ENCODE data around the gene COL8A2.

COL8A2 gene

GRCh38 chr1:36109041-36109679 is 15.9 kb downstream of the COL8A2 start:
- no peak for DNase-seq

GRCh38 chr1:36108314-36108713 is 16.7 kb downstream of the COL8A2 start:
- DNase-seq: no peak

GRCh38 chr1:36107394-36107793 is 17.6 kb downstream of the COL8A2 start:
- DNase-seq: no peak

- no peak for DNase-seq
These were observed 18.8 kb downstream of the COL8A2 start for GRCh38 chr1:36106269-36106668.

GRCh38 chr1:36101546-36101945 is 23.5 kb downstream of the COL8A2 start:
- DNase-seq: no peak

- DNase-seq: peak; percentile 43
These were observed 24.6 kb downstream of the COL8A2 start for GRCh38 chr1:36100376-36100775.

GRCh38 chr1:36099681-36100341 is 25.2 kb downstream of the COL8A2 start:
- peak; percentile 86 for DNase-seq

GRCh38 chr1:36098650-36099365 is 26.2 kb downstream of the COL8A2 start:
- DNase-seq: no peak

- no peak for DNase-seq
These were observed 27.1 kb downstream of the COL8A2 start for GRCh38 chr1:36097693-36098585.

- DNase-seq: peak; percentile 8
These were observed 28.3 kb downstream of the COL8A2 start for GRCh38 chr1:36096500-36097432.

GRCh38 chr1:36095760-36096405 is 29.1 kb downstream of the COL8A2 start:
- DNase-seq: no peak

- DNase-seq: no peak
These were observed 30.4 kb downstream of the COL8A2 start for GRCh38 chr1:36094621-36095061.

- DNase-seq: no peak
These were observed 31.1 kb downstream of the COL8A2 start for GRCh38 chr1:36093929-36094328.

- DNase-seq: no peak
These were observed 31.8 kb downstream of the COL8A2 start for GRCh38 chr1:36093226-36093625.

- no peak for DNase-seq
These were observed 32.2 kb downstream of the COL8A2 start for GRCh38 chr1:36092798-36093185.

- DNase-seq: no peak
These were observed 32.7 kb downstream of the COL8A2 start for GRCh38 chr1:36092166-36092797.

GRCh38 chr1:36091698-36092097 is 33.3 kb downstream of the COL8A2 start:
- DNase-seq: no peak

- DNase-seq: no peak
These were observed 33.9 kb downstream of the COL8A2 start for GRCh38 chr1:36091141-36091540.

- DNase-seq: peak; percentile 81
These were observed 35.5 kb downstream of the COL8A2 start for GRCh38 chr1:36089393-36090121.

All from OCI-M1 (cell line).